Hematopoietic multipotent progenitor cell treated with erythropoietin and hydrocortisone succinate and interleukin-3 and kit ligand, for 17 days (in vitro differentiated cells): ENCODE results near the gene UCN.
"Not testable (repeated sequence)": the region's sequence is repeated elsewhere in the genome, so short reads cannot be mapped to it uniquely, and the experiment has no call there.

ENCODE experiments used
- DNase-seq: peaks from one replicate; pipeline ENCODE4 v3.0.0-alpha.2; 2015; ENCODE audit warnings: low spot score

The UCN gene

DNA sequence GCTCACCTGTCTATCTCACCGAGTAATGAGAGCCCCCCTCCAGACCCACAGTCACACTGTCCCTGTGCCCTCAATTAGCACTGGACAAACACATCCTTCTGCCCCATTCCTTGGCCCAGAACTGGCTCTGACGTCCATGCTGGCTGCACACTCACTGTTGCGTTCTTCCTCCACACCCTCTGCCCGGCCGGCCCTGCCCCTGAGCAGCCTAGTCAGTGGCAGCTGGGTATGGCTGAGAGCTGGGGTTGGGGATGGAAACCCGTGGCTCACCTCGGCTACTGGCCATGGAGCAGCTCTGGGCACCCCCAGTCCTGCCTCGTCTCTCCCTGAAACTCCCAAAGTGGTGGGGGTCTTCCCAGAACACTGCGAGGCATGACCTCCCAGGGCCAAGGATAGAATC is 6.5 kb upstream of the UCN start:
- DNase-seq = no peak

GRCh38 chr2:27313882-27314645 is 5.8 kb upstream of the UCN start:
- DNase-seq = no peak

DNA sequence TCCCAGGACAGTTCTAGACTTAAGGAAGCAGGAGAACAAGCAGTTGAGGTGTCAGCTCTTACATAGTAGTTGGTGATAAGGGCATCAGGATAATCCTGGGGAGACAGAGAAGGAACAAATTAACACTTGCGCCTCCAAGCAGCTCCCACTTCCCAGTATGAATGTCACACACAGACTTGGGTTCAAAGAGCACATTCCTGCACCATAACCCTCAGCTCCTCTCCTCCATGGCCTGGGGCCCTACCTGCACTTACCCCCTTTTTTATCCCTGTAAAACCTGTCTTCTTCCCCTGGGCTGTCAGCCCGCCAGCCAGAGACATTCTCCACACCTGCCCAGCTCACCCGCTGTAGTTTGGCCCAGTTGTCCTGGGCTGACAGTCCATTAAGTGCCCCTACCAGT is 3.9 kb upstream of the UCN start:
- no peak for DNase-seq

- DNase-seq = no peak
Observed at GRCh38 chr2:27309651-27310050, 1.4 kb upstream of the UCN start.

DNA sequence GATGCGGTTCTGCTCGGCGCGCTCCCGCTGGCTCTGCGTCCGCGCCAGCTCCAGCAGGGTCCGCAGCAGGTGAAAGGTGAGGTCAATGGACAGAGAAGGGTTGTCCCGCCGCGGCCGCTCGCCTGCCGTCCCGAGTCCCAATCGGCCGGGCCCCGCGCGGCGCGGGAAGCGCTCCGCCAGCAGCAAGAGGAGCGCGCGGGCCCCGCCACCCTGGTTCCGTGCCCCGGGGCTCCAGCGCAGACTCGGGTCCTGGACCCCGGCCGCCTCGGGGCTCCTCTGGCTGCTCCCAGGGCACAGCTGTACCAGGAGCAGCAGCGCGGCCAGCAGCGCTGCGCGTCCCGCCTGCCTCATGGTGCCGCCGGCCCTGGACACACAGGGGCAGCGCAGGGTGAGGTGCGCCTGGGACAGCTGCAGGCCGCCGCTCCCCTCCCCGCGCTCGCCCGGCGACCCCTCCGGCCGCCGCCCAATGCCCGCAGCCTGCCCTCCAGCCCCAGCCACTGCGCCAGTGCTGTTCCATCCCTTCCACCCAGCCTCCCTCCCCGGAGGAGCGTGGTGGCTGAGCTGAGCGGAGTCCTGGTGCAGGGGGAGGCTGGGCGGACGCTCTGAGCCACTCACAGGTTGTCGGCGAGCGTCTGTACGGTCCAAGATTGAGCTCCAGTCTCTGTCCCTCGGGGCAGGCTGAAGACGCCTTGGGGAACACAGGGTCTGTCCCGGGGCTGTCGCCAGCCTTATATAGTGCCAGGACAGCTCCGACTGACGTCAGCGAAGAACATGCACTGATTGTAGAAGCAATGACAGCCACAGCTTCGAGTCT is 493 bp downstream of the UCN start:
- no peak for DNase-seq

GRCh38 chr2:27307287-27307544 is 1.0 kb downstream of the UCN start:
- DNase-seq = no peak

DNA sequence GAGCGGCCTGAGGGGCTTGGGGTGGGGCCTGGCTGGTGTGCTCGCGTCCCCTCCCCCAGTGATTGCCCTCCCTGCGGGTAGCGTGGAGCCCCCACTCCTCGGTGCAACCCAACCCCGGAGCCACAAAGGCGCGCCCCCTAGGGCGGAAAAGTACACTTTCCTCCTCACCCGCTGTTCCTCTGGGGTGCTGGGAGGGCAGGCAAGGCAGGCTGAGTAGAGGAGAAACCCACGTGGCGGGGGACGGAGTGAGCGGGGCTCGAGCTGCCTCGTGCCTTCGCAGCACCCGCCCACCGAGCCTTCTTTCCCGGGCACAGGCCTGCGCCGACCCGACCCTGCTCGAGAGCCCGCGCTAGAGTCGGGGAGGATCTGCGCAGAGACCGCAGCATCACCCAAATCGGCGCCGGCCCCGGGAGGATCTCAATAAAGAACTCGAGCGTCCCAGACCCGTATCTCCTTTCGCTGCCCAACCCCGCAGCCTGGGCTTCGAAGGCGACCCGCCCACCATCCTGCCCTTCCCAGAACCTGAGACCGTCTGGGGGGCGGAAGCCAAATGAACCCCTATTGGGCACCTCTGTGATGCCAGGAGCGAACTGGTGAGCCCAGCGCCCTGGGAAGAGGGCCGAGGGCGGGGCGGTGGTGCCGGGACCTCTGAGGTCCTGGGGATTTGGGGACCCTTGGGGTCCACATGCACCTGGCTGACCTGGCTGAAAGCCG is 1.5 kb downstream of the UCN start:
- DNase-seq = no peak

DNA sequence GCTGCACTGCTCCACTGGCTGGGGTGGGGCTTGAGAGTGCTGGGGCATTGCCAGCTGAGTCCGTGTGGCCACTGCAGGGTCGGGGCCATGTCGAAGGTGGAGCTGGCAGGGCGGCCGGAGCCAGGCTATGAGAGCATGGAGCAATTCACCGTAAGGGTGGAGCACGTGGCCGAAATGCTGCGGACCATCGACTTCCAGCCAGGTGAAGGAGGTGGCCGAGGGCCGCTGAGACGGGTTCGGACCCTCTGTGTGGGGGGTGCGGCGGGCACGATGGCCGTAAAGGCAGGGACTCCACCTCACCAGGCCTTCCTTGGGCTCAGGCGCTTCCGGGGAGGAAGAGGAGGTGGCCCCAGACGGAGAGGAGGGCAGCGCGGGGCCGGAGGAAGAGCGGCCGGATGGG is 2.1 kb downstream of the UCN start:
- DNase-seq = no peak

DNA sequence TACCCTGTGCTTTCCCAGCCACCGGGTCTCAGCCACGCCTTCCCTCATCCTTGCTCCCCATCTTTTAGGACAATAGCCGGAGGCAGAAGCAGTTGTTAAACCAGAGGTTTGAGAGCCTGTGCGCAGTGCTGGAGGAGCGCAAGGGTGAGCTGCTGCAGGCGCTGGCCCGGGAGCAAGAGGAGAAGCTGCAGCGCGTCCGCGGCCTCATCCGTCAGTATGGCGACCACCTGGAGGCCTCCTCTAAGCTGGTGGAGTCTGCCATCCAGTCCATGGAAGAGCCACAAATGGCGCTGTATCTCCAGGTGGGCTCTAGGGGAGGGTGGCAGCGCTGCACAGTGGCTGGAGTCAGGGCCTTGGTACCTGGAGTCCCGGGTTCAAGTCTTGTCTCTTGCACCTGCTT is 2.7 kb downstream of the UCN start:
- DNase-seq = no peak

GRCh38 chr2:27304488-27305240 is 3.6 kb downstream of the UCN start:
- DNase-seq = no peak

GRCh38 chr2:27303093-27304025 is 4.9 kb downstream of the UCN start:
- DNase-seq = peak; percentile 73

DNA sequence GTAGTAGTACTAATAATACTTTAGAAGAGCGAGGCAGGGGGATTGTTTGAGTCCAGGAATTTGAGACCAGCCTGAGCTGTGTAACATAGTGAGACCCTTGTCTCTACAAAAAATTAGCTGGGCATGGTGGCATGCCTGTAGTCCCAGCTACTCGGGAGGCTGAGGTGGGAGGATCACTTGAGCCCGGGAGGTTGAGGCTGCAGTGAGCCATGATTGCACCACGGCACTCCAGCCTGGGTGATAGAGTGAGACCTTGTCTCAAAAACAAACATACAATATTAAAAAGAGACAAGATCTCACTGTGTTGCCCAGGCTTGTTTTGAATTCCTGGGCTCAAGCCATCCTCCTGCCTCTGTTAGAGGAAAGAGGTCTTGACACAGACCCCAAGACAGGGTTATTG is 7.6 kb downstream of the UCN start:
- not testable (repeated sequence) for DNase-seq

DNA sequence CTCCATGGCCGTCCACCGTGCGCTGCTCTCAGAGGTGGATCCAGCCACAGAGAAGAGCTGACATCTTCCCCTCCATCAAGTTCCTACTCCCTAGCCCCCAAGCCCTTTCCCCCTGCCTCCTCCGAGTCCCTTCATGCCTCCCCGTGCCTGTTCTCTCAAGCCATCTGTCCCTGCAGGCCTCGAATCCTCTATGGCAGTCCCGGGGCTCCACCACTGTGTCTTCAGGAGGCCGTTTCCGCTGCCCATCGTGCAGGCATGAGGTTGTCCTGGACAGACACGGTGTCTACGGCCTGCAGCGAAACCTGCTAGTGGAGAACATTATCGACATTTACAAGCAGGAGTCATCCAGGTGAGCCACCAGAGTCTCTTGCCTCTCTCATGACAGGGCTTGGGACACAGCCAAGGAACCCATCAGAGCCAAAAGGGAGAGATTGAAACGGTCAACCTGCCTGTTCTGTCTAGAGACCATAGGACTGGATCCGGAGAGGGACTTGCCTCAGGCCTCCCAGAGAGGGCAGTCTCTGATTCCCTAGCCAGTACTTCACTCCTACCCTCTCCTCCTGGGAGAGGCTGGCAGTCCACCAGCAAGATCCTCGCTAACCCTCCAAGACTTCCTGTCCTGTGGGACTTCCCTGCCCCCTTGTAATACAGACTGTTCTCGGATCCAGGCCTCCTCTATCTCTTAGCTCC is 9.7 kb downstream of the UCN start:
- DNase-seq = no peak

GRCh38 chr2:27297195-27297594 is 11.1 kb downstream of the UCN start:
- no peak for DNase-seq

GRCh38 chr2:27296481-27296880 is 11.8 kb downstream of the UCN start:
- DNase-seq = no peak

GRCh38 chr2:27294928-27295327 is 13.3 kb downstream of the UCN start:
- no peak for DNase-seq

DNA sequence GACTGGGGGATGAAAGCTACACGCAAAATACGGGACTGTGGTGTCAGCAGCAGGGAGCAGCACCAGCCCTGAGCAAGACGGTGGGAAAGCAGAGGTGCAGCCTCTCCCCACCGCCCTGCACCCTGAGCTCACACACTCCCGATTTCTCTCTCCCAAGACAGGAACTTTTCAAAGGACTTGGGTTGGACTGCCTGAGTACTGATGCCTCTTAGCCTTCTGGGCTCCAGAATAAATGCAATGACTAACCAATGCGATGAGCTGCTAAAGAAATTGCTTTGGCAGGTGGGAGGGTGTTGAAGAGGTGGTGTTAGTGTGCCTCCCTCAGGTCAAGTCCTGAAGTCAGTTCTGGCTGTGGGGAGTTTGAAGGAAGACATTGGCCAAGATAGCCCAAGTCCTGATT is 16.4 kb downstream of the UCN start:
- no peak for DNase-seq

- no peak for DNase-seq
Observed at GRCh38 chr2:27290549-27290948, 17.7 kb downstream of the UCN start.

- DNase-seq = no peak
Observed at GRCh38 chr2:27288610-27289009, 19.6 kb downstream of the UCN start.

DNA sequence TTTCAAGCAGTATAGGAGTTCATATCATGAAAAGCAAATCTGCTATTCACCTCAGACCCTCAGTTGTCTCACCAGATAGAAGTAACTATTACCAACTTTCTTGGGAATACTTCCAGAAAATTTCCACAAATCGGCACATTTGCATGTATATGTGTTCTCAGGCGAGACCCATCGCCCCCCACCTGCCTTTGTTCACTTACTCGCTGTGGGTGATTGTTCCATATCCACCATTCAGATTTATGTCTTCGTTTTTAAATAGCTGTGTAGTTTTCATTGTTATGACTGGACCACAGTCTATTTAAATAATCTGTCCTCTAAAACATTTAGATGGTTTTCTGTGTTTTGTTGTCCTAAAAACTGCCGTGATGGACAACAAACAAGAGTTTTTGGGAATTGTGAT is 22.8 kb downstream of the UCN start:
- DNase-seq = no peak

GRCh38 chr2:27284996-27285395 is 23.2 kb downstream of the UCN start:
- DNase-seq = no peak
